HG03025 (cell line): ENCODE results near the gene KRT33B.
"Not testable (repeated sequence)": the region's sequence is repeated elsewhere in the genome, so short reads cannot be mapped to it uniquely, and the experiment has no call there.

Experiments used
- ATAC-seq: cut with Tn5 transposase; IDR thresholded peaks from one replicate; pipeline ENCODE4 v1.9.1; 2021; ENCODE audit warnings: mild to moderate bottlenecking, moderate library complexity; ENCODE audit not compliant: unreplicated experiment, low FRiP score

The KRT33B gene

GRCh38 chr17:41394254-41394996 is 24.8 kb upstream of the KRT33B start:
- ATAC-seq, result no peak

- no peak for ATAC-seq
Measured at GRCh38 chr17:41393826-41394225, 24.2 kb upstream of the KRT33B start.

- no peak for ATAC-seq
Measured at GRCh38 chr17:41393294-41393693, 23.7 kb upstream of the KRT33B start.

GRCh38 chr17:41392278-41392677 is 22.7 kb upstream of the KRT33B start:
- ATAC-seq, result no peak

GRCh38 chr17:41391535-41391934 is 21.9 kb upstream of the KRT33B start:
- ATAC-seq, result no peak

GRCh38 chr17:41390411-41390938 is 20.9 kb upstream of the KRT33B start:
- ATAC-seq, result no peak

GRCh38 chr17:41387670-41388069 is 18.1 kb upstream of the KRT33B start:
- ATAC-seq, result no peak

GRCh38 chr17:41386227-41386626 is 16.6 kb upstream of the KRT33B start:
- no peak for ATAC-seq

- ATAC-seq, result no peak
Measured at GRCh38 chr17:41383690-41384089, 14.1 kb upstream of the KRT33B start.

GRCh38 chr17:41382394-41382793 is 12.8 kb upstream of the KRT33B start:
- no peak for ATAC-seq

- ATAC-seq, result not testable (repeated sequence)
Measured at GRCh38 chr17:41381943-41382342, 12.3 kb upstream of the KRT33B start, which contains the start of gene KRT34. Gene KRT34, minus strand, starts transcription at chr17:41382306. Its CDS starts 60 bp downstream, at chr17:41382246.

- not testable (repeated sequence) for ATAC-seq
Measured at GRCh38 chr17:41380091-41380490, 10.5 kb upstream of the KRT33B start.

- no peak for ATAC-seq
Measured at GRCh38 chr17:41377546-41377945, 7.9 kb upstream of the KRT33B start.

GRCh38 chr17:41369023-41369422 is 590 bp downstream of the KRT33B start:
- no peak for ATAC-seq

- no peak for ATAC-seq
Measured at GRCh38 chr17:41367426-41368075, 2.1 kb downstream of the KRT33B start.

- no peak for ATAC-seq
Measured at GRCh38 chr17:41366070-41366469, 3.5 kb downstream of the KRT33B start.

- no peak for ATAC-seq
Measured at GRCh38 chr17:41363881-41364280, 5.7 kb downstream of the KRT33B start.

- no peak for ATAC-seq
Measured at GRCh38 chr17:41360296-41360995, 9.2 kb downstream of the KRT33B start.

GRCh38 chr17:41354536-41354935 is 15.1 kb downstream of the KRT33B start:
- ATAC-seq, result no peak

- no peak for ATAC-seq
Measured at GRCh38 chr17:41352597-41353366, 16.8 kb downstream of the KRT33B start.
